GM11168 (cell line): ENCODE data around the gene PDC.

Experiments used
- in situ Hi-C: fragments of 300-500 bp; cut with MboI; formaldehyde crosslinking; loops from one replicate; pipeline ENCODE4 v1.12.0; 2022; ENCODE audit warnings: low sequenced_read_pairs; ENCODE audit not compliant: unreplicated experiment

PDC gene

GRCh38 chr1:186461014-186461413 is at the start of gene PDC:
Gene PDC, minus strand, starts transcription at chr1:186461114. Its CDS starts 11,655 bp downstream, at chr1:186449459.
- in situ Hi-C loops = no loop called here

DNA sequence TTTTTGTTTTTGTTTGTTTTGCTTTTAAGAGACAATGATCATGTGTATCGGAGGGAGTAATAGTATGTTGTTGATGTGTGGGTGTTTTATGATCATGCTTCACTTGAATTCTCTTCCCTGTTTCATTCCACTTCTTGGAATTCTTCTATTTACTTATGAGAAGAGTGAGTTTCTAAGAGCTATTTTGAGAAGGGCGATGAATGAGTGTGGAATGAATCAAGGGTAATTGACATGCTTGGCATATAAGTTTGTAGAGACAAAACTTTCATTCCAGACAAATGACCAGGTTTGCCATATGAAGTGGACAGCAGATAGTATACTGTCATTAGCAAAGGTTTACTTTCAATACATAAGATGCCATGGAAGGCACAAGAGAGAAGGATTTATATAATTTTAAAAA is 42.3 kb upstream of the PDC start:
- in situ Hi-C loops = no loop called here

DNA sequence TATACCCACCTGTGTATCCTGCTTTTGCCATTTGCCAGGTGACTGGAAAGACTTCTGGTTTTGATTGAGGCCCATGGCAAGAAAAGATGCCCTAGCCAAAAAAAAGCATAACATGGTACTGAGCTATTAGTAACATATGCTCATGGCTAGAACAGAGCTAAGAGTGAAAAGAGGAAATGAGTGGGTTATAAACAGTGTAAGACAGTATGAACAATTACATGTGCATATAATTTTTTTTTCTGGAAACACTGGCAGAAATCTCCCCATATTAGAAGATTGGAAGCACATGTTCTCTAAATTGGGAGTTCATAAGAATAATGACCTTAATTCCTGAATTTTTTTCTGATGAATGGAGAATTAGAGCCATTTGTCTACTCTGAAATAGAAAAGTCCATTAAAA is 41.2 kb upstream of the PDC start:
- in situ Hi-C loops = no loop called here

- in situ Hi-C loops = no loop called here
Measured at GRCh38 chr1:186500804-186501203, 39.9 kb upstream of the PDC start.

GRCh38 chr1:186499571-186499970 is 38.7 kb upstream of the PDC start:
- in situ Hi-C loops = no loop called here

DNA sequence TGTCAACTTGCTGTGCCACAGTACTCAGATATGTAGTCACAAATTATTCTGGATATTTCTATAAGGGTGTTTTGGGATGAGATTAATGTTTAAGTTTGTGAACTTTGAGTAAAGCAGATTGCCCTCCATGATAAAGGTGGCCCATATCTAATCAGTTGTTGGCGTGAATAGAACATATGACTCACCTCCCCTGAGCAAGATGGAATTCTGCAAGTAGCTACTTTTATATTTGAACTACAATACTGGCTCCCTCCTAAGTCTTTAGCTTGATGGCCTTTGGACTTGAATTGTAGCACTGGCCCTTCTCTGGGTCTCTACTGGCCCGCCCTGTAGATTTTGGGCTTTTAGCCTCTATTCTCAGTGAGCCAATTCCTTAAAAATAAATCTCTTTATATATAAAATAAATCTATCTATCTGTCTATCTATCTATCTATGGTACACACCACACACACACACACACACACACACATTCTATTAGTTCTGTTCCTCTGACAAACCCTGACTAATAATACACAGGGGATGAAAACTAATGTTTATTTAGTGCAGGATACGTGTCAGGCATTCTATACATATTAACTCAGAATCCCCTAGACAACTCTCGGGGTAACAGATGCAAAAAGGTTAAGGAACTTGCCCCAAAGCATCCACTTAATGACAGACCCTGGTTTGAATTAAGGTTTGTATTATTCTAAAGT is 37.9 kb upstream of the PDC start:
- in situ Hi-C loops = no loop called here

DNA sequence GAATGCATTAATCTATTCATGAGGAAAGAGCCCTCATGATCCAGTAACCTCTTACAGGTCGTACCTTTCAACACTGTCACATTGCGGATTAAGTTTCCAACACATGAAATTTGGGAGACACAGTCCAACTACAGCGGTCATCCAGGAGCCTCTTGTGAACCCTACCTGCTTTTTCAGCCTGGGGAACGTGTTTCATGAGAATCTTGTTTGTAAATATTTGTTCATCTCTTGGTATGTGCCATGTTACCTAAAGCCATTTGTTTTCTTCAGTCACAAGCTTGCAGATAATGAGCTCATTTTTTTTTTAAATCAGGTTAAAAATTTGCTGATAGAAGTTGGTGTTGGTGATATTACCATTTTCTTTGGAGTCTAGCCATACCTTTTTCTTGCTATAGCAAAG is 37.2 kb upstream of the PDC start:
- in situ Hi-C loops = no loop called here

DNA sequence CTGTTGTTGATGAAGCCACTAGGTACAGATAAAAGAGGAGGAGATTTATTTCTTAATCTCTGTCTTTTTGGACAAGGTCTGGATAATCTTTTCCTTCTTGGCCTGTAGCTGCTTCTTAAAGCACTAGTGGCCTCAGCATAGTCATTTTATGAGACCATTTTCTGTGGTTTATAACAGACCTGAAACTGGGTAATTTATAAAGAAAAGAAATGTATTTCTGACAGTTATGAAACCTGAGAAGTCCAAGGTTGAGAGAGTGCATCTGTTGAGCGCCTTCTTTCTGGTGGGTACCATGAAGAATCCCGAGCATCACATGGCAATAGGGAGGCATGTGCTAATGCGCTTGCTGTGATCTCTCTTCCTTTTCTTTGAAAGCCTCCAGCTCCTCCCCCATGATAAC is 36.7 kb upstream of the PDC start:
- in situ Hi-C loops = no loop called here

DNA sequence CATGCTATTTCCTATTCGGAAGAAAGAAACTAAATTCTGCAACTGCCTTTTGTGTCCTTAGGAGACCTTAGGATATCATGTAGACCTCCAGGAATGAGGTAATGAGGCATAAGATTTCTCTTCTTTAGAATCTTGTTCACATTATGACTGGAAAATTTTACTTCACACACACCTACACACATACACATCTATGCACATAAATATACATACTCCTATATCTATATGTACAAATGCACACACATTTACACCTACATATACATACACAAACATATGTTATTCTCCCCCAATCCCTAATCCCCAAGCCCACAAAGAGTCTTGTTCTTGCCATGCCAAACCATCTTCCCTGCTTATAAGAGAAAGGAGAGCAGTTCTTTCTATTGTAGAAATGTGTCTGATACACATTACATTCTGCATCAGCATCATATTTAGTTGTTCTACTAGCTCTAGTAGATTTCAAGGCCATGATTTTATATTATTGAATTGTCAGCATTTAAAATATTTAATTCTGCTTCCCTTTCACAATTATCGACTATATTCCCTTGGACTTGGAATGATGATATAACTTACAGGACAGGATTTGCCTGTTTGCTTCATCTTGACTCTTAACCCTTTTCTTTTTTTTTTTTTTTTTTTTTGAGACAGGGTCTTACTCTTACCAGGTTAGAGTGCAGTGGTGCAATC is 35.4 kb upstream of the PDC start:
- in situ Hi-C loops = no loop called here

- in situ Hi-C loops = no loop called here
Measured at GRCh38 chr1:186494832-186495271, 33.9 kb upstream of the PDC start.

GRCh38 chr1:186492531-186493291 is 31.8 kb upstream of the PDC start:
- in situ Hi-C loops = no loop called here

- in situ Hi-C loops = no loop called here
Measured at GRCh38 chr1:186491336-186491735, 30.4 kb upstream of the PDC start.

DNA sequence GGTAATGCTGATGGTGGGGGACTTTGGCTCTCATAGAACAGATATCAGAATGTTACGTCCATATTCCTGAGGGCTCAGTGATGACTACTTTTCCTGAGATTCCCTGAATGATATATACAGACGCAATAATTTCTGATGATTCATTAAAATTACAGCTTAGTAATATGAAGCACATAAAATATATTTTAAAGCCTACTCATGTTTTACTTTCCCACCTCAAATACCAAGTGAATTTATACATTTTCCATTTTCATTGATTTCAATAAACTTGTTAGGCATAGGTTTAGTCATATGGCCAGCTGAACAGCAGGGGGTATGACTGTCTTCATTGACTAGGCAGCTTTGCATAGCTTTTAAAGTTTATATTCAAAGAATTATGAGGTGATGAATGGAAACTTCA is 26.2 kb upstream of the PDC start:
- in situ Hi-C loops = loop anchor here (10.0 kb wide), 2 partner anchors 228 to 488 kb away; no protein-coding TSS in a partner anchor

DNA sequence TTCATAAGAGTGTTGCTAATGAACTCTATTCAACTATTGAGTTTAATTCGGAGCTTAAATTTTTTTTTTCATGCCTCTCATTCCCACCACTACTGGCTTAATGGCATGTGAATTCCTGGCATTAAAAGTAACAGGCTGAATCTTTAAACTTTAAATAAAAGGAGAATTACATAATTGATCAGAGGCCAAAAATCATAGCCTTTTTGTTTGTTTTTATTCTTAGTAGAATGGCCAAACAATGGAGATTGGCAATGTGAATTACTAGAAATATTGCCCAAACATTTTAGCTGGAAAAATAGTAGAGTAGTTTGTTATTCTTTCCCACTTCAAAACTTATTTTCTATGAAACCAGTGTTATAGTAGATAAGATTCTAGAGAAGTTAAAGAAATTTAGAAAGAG is 25.1 kb upstream of the PDC start:
- in situ Hi-C loops = loop anchor here (10.0 kb wide), 2 partner anchors 229 to 489 kb away; no protein-coding TSS in a partner anchor

DNA sequence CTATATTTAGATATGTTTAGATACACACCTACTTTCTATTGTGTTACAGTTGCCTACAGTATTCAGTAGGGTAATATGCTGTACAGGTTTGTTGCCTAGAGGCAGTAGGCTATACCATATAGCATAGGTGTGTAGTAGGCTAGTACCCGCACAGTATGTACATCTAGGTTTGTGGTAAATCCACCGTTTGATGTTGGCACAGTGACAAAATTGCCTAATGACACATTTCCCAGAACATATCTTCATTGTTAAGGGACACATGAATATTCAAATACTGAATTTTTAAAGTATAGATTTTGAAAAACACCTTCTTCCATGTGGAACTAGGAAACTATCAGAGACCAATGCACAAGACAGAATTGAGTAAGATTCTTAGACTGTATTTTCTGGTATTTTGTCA is 22.6 kb upstream of the PDC start:
- in situ Hi-C loops = loop anchor here (10.0 kb wide), 2 partner anchors 231 to 491 kb away; no protein-coding TSS in a partner anchor

GRCh38 chr1:186482661-186483255 is 21.8 kb upstream of the PDC start:
- in situ Hi-C loops = loop anchor here (10.0 kb wide), 2 partner anchors 232 to 492 kb away; no protein-coding TSS in a partner anchor

DNA sequence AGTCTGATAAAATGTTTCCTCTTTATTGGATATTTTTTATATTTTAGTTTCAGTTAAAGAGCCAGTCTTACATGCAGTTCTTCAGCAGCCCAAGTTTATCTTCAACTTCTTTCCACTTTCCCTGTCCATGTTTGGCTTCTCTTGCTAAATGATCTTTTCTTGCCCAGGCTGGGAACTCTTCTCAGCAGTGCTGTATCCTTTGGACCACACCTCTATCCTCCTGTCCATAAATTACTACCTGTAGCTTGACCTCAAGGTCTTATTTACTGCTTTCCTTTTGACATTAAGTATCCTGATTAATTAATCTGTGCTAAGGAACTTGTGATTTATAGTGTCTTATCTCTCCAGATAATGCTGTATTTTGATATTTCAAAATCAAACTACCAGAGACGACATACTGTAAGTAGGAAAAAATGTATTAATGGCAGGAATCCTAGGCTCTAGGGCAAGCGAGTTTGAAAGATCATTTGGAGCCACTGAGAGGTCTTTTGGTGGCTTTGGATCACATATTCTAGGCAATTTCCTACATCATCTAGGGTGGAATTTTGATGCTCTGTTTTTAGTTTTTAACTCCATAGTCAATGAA is 20.5 kb upstream of the PDC start:
- in situ Hi-C loops = loop anchor here (10.0 kb wide), 2 partner anchors 233 to 493 kb away; no protein-coding TSS in a partner anchor

DNA sequence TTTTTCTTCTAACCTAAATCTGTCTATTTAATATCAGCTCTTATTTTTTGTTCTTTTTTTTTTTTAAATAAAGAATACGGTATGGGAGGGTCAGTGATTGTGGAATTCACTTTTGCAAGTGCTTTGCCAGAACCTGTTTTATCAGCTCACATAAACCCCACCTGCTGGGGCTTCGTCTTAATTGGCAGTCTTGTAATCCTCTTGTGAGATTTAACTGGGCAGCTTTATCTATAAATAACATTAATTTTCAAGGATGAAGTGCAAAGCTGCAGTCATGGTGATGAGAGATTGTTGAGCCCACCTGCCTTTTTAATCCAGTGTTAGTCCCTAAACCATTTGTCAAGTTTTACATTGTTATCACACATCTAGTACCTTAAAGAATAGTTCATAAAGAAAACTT is 18.2 kb upstream of the PDC start:
- in situ Hi-C loops = no loop called here

DNA sequence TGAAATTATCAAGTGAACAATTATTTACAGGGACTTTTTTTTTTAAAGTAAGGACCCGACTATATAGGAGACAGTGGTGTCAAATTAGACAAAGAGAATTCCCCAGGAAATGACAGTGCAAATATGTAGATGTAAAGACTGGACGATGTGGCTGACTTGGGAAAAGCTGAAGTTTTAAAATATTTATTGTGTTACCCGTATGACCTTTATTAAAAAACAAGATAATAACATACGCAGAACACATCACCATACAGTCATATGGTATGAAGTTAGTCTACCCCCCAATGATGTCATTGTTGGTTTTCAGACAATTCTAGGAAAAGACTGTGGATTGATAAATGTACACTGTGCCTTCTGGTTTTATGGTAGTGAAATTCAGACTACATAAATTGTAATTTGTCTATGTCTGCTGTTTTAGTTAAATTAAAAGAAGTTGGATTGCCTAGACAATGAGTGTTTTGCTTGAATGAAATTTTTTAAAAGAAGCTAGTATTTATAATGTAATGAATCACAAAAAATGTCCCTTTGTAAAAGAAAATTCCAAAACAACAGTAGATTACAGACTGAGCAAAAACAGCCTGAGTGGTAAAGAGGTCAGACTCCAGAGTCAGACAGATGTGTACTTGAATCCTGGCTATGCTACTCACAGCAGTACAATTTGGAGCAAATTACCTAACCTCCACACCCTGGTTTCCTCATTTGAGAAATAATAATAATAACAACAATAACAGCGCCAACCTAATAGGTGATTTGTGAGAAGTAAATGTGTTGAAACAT is 15.5 kb upstream of the PDC start:
- in situ Hi-C loops = no loop called here
